ENCODE measurements around the gene PIGK.
"Not testable (repeated sequence)": the region's sequence is repeated elsewhere in the genome, so short reads cannot be mapped to it uniquely, and the experiment has no call there.

The PIGK gene

DNA sequence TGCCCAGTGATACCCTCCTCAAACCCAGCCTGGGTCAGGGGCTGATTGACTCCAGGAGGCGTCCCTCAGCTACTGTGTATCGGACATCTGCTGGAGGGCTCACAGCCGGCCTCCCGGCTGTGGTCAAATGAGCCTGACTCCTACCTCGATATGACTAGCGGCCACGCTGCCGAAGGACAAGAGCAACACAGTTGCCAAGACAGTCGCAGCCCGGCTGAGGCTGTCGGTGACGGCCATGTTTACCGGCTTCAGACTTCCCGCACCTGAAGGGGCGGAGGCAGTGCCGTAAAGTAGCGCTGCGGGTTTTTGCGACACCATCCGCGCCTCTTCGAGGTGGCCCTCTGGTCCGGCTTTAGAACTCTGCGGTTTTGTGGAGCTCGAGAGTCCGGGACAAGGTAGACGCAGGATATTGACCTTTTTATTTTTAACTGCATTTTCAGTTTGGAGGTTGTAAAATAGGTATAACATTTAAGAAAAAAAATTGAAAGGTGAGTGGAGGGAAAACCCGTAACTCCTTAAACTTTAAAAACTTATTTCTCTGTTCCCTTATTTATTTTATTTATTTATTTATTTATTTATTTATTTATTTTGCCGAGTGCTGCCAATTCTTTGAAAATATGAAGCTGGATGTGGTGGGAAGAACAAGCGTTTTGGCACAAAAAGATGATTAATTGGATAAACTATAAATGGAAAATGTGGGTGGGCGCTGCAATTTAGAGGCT lies at the start of gene PIGK:
Gene PIGK (minus strand): TSS at position 265 of the 722 bp plus-strand sequence. CDS start 28 bp downstream, at position 237.
- DNase-seq = peak; percentile 90

DNA sequence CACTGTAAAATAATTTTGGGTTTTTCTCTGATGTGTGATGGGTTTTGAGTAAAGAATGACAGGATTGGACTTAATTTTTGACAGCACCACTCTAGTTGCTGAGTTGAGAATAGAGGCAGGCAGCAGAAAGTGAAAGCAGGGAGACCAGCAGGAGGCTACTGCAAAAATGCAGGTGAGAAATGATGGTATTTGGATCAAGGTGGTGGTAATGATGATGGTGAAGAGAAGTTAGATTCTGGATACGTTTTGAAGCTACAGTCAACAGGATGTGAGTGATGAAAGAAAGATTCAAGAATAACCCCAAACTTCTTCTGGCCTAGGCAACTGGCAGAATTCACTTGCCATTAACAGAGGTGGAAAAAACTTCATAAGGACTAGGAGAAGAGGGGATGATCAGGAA lies 47.8 kb upstream of the PIGK start:
- DNase-seq = no peak

DNA sequence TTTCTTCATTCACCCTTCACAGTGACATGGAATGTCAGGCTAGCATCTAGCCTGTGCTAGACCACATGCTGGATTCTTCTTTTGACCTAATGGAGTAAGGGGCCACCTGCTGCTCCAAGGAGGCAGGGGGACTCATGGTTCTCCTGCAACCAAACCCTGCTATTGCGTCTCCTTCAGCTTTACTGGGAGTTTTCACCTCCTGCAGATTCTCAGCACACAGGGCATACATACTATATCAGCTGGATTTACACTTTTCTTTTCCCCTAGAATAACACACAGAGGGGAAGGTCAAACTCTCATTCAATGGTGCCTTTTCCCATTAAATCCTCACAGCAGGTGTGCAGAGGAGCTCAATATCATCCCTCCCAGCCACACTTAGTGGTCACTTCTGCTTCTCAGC lies 46.0 kb upstream of the PIGK start:
- DNase-seq = peak; percentile 39

DNA sequence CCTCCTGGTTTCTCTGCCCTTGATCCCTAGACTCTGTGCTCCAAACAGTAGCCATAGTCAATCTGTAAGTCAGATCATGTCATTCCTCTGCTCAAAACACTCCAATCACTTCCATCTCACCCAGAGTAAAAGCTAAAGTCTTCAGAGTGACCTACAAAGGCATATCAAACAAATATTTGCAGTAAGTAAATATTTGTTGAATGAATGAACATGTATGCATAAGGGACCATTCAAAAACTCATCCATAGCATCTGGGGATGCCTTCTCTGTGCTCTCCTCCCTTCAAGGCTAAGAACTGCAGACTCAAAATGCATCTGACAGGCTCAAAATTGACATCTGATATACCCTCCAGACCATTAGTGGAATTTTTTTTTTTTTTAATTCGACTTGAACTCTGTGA lies 44.5 kb upstream of the PIGK start:
- DNase-seq = peak; percentile 33

DNA sequence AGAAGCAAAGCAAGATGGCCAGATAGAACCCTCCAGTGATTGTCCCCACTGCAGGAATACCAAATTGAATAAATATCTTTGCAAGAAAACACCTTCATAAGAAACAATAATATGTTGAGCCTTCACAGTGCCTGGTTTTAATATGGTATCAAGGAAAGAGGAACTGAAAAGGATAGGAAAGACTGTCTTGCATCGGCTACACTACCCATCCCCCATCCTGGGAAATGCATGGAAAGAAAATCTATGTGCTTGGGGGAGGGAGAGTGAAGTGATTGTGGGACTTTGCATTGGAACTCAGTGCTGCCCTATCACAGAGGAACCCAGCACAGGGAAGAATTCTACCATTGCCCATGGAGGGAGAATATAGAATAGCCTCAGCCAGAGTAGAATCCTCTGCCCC lies 34.0 kb upstream of the PIGK start:
- DNase-seq = no peak

DNA sequence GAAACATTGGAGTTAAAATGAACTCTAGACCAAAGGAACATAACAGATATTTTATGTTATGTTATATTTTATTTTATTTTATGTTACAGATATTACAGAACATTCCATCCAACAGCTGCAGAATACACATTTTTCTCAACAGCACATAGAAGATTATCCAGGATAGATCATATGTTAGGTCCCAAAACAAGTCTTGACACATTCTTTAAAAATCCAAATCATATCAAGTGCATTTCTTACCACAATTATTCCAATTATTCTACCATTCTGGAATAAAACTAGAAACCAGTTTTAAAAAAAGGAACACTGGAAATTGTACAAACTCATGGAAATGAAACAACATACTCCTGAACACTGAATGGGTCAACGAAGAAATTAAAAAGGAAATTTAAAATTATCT lies 30.9 kb upstream of the PIGK start:
- no peak for DNase-seq

DNA sequence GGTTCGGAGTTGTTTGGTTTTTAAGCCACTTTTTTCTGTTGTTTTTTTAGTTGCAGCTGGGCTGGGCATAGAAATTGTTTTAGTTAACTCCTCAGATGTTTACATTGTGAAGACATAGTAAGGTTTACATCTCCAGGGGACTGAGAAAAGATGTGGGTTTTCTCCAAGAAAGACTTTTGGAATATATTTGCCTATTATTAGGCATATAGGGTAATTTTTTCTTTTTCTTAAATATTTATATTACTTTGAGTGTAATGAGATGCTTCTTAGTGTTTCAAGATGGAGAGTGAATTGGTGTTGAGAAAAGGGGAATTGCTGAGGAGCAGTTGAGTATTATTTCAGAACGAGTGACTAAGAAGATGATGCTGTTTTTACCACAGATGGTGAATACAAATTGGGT lies 26.6 kb upstream of the PIGK start:
- no peak for DNase-seq

DNA sequence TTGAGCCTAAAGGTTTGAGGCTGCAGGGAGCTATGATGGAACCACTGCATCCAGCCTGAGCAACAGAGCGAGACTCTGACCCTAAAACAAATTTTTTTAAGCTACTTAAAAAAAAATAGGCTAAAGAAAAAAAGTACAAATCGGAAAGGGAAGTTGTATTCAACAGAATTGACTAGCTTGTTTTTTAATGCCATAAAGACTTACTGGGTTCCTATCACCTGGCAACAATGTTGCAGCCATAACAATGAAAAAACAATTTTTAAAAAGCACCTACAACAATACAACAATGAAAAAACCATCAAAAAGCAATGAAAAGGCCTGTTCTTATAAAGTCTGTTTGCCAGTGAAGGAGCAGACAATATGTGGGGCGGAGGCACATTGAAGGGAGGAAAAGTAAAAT lies 20.1 kb upstream of the PIGK start:
- DNase-seq = no peak

DNA sequence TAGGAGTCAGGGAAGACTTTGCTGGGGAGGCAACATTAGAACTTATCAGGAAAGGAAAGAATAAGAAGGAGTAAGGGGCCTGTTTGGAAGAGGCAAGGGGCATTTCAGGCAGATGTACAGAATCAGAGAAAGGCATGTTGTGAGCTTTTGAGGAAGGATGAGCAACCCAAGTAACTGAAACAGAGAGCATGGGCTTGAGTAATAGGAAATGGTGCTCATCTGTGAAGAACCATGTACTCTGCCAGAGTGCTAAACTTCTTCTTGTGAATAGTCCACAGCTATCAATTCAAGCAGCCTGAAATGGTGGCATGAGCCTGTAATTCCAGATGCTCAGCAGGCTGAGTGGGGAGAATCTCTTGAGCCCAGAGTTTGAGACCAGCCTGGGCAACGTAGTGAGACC lies 19.2 kb upstream of the PIGK start:
- no peak for DNase-seq

DNA sequence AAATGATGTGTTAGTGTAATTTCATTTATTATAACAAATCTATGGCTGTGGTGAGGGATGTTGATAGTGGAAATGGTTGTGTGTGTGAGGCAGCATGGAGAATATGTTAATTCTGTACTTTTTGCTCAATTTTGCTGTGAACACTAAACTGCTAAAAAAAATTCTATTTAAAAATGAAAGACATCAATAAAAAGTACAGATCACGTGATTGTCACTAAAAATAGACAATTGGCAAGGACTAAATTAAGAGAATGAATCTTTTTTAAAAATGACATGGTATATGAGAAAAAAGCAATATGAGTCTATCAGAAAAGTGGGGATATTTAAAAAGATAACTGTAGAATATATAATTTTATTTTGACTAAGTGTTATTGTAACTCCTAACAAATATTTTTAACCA lies 15.7 kb upstream of the PIGK start:
- DNase-seq = no peak

DNA sequence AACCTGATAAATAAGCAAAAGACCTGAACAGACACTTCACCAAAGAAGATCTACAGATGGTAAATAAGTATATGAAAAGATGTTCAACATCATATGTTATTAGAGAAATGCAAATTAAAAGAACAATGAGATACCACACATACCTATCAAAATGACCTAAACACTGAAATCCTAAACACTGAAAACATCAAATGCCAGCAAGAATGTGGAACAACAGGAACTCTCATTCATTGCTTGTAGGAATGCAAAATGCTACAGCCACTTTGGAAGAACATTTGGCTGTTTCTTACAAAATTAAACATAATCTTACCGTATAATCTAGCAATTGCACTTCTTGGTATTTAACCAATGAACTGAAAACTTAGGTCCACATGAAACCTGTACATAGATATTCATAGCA lies 14.9 kb upstream of the PIGK start:
- no peak for DNase-seq

DNA sequence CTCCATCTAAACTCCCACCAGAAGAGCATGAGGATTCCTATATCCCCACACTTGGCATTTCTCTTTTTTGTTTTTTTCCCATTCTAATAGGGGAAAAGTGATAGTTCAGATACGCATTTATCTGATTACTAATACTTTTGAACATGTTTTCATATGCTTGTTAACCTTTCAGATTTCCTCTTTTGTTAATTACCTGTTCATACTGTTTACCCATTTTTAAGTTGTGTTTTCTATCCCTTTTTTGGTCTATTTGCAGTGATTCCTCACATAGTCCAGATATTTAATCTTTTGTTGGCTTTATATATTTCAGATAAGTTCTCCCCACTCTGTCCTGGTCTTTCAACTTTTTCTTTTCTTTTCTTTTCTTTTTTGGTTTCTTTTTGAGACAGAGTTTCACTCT lies 13.6 kb upstream of the PIGK start:
- no peak for DNase-seq

DNA sequence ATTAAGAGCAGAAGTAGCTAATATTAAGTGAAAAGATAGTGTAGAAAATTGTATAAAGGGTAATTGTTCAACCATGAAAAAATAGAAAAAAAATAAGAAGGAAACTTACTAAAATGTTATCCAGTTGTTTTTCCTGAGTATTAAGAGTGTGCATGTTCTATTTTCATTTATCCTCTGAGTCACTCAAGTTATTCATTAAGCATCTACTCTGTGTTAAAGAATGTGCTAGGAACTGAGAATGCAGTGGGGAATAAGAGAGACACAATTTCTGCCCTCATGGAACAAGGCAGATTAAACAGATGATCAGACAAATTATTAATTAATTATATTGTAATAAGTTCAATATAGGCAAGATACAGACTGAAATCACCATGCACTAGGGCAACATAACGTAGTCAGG lies 10.8 kb upstream of the PIGK start:
- DNase-seq = no peak

DNA sequence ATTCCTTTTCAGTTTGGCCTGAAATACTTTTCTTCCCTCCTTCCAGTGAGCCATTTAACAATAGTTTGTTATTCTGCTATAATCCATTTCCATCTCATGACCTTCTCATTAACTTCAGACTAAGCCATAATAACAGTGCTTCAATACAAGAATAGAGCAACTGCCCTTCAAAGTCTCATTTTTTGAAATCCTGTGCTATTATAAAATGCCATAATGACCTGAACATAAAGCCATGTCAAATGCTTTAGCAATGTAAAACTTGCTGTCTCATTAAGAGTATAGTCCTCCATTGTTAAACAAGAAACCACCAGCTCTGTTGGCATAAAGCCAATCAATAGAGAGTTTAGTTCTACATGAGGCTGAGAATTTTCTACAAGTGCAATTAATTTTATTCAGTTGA lies 9.6 kb upstream of the PIGK start:
- DNase-seq = peak; percentile 16

DNA sequence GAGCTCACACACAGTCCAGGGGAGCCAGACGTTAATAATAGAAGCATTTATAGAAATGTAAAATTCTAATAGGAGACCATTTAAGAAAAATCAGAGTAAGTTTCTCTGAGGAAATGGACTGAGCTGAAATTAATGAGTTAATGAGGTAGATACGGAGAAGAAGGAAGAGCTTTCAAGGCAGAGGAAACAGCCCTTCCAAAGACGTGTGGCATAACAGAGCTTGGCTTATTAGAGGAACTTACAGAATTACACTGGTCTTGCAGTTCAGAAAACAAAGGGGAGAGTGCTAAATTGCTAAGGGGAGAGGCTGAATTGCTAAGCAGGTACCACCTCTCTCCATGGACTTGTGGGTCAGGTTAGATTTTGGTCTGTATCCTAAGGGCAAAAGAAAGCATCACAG lies 8.2 kb upstream of the PIGK start:
- no peak for DNase-seq

DNA sequence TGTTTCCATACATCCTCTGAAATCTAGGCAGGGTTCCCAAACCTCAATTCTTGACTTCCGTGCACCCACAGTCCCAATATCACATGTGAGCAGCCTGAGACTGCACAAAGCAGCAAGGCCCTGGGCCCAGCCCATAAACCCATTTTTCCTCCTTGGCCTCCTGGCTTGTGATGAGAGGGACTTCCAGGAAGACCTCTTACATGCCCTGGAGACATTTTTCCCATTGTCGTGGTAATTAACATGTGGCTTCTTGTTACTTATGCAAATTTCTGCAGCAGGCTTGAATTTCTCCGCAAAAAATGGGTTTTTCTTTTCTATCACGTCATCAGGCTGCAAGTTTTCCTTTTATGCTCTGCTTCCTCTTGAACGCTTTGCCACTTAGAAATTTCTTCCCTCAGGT lies 3.3 kb upstream of the PIGK start:
- no peak for DNase-seq

DNA sequence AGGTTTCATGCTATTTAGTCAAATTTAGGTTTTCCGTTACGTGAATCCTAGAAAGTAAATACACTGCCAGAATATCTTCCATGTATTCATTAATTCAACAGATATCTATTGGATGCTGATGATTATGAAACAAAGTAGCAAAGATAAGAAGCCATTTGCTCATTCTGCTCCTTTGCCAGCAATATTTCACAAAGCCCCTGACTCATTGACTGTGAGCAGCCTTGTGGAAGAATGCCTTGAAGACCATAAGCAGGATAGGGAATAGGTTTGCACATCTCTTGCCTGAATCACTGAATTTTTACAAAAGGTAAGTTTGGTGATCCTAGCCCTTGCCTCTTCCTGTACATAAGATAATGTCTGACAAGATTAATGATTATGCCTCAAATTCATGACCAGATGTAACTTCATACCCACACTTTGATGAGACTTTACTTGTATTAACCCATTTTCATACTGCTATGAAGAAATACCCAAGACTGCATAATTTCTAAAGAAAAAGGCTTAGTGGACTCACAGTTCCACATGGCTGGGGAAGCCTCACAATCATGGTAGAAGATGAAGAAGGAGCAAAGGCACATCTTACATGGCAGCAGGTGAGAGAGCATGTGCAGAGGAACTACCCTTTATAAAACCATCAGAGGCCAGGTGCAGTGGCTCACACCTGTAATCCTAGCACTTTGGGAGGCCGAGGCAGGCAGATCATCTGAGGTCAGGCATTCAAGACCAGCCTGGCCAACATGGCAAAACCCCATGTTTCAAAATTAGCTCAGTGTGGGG lies 1.6 kb upstream of the PIGK start:
- DNase-seq = no peak

DNA sequence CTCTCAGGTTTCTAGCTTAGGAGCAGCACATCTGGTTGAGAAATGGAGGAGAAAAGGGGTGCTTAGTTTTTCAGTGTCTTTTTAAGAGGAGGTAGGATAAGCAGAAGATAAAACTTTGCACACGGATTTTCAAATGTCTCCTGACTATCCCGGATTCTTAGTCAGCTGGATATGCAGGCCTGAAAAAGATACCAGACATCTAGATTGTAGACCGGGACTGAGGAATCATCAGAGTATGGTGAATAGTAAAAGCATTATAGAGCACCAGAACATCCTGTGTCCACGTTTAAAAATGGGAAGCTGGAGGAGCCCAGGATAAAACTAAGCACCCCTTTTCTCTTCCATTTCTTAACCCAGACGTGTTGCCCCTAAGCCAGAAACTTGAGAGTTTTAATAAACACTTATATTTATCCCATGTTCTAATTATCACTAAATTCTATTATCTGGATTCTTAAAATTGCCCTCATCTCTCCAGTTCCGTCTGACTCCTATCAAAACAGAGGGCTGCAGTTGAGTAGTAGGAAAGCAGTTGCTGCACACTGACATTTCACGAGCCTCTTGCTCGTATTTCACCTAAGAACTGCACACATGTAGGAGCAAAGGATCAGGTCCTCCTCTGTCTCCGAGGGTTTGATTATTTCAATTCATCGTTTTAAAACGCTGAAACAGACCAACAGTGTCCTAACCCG lies 609 bp downstream of the PIGK start:
- peak; percentile 54 for DNase-seq

DNA sequence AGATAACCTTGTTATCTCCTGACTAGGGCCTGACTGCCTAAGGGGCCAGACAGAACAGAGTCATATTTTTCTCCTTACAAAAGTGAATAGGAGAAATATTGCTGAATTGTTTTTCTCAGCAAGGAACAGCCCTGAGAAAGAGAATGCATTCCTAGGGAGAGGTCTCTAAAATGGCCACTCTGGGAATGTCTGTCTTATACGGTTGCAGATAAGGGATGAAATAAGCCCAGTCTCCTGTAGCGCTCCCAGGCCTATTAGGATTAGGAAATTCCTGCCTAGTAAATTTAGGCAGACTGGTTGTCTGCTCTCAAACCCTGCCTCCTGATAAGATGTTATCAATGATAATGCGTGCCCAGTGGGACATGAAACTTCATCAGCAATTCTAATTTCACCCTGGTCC lies 15.2 kb downstream of the PIGK start:
- not testable (repeated sequence) for DNase-seq

DNA sequence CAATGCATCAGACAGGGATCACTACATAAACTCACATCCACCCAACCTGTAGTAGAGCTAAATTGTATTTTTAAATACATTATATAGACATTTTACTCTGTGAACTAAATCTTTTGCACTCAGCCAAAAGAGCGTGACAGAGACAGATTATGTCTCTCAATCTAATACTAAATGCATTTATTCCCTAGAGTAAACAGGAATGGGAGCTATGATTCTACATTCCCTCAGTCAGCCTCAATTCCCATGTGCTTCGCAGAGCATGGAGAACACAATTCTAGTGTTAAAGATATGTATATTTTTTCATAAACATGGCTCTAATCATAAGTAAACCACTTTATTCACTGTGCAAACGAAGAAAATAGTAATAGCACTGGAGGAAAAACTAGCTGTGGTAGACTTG lies 16.5 kb downstream of the PIGK start:
- DNase-seq = no peak

DNA sequence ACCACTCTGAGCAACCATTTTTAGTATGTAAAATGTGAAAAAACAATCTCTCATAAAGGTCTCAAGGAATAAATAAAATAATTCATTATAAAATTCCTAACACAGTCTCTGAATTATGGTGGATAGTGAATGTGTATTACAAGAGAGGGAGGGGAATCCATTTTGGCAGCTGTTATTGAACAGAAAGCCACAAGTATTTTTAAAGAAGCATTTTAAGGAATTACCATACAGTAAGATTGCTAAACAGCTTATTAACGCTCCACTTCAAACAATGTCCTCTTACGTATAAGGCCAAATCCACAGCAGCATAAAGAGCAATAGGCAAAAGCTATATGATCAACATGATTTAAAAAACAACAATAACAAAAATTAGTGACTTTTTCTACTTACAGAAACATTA lies 18.4 kb downstream of the PIGK start:
- DNase-seq = no peak

DNA sequence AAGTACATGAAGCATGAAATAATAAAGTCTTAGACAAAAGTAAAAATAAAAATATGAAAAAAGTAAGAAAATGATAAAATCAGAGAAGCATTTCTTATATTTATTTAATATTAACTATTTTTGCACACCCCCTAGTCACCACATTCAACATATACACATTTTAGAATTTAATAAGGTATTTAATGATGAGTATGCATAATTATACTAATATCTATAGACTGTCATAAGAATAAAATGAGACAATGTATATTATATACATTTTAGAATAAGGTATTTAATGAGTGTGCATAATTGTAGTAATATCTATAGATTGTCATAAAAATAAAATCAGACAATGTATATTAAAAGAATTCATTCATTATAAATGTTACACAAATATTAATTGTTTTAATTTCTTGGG lies 18.9 kb downstream of the PIGK start:
- no peak for DNase-seq

DNA sequence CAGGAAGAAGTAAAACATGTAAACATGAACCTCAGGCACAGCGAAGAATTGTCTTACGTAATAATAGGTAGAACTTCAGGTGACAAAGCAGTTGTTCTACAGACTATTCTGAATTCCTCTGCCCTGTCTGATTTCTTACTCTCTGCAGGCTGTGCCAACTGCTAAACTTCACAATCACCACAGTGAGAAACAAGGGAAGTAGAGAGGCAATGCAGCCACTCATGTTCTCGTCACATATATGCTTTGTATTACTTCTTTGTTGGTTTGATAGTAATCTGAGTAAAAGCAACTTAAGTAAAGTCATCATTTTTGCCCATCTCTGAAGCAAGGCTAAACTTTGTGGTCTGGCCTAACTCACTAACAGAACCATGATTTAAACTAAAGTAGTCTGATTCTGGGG lies 21.9 kb downstream of the PIGK start:
- no peak for DNase-seq

DNA sequence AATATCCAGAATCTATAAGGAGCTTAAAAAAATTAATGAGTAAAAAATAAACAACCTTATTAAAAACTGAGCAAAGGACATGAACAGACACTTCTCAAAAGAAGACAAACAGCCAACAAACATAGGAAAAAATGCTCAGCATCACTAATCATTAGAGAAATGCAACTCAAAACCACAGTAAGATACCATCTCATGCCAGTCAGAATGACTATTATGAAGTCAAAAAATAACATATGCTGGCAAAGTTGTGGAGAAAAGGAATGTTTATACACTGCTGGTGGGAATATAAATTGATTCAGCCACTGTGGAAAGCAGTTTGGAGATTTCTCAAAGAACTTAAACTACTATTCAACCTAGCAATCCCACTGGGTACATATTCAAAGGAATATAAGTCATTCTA lies 25.3 kb downstream of the PIGK start:
- DNase-seq = no peak
